ENCODE measurements around the gene PPP1R7.

The PPP1R7 gene

GRCh38 chr2:241161646-241162281 is 11.5 kb downstream of the PPP1R7 start:
- TF ChIP-seq, protein P1, sequence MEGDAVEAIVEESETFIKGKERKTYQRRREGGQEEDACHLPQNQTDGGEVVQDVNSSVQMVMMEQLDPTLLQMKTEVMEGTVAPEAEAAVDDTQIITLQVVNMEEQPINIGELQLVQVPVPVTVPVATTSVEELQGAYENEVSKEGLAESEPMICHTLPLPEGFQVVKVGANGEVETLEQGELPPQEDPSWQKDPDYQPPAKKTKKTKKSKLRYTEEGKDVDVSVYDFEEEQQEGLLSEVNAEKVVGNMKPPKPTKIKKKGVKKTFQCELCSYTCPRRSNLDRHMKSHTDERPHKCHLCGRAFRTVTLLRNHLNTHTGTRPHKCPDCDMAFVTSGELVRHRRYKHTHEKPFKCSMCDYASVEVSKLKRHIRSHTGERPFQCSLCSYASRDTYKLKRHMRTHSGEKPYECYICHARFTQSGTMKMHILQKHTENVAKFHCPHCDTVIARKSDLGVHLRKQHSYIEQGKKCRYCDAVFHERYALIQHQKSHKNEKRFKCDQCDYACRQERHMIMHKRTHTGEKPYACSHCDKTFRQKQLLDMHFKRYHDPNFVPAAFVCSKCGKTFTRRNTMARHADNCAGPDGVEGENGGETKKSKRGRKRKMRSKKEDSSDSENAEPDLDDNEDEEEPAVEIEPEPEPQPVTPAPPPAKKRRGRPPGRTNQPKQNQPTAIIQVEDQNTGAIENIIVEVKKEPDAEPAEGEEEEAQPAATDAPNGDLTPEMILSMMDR (IDR thresholded peaks at IDR 0.05) = no peak

DNA sequence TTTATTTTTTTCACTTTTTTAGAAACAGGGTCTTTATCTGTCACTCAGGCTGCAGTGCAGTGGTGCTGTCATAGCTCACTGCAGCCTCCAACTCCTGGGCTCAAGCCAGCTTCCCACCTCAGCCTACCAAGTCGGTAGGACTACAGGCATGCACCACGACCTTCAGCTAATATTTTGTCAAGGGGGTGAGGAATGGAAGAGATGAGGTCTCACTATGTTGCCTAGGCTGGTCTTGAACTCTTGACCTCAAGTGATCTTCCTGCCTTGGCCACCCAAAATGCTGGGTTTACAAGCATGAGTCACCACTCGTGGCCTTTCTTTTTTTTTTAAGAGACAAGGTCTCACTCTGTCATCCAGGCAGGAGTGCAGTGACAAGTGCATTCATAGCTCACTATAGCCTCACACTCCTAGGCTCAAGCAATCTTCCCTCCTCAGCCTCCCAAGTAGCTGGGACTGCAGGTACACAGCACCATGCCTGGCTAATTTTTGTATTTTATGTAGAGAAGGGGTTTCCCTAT is 13.4 kb downstream of the PPP1R7 start:
- TF ChIP-seq, protein P1 (IDR thresholded peaks at IDR 0.05) = no peak

DNA sequence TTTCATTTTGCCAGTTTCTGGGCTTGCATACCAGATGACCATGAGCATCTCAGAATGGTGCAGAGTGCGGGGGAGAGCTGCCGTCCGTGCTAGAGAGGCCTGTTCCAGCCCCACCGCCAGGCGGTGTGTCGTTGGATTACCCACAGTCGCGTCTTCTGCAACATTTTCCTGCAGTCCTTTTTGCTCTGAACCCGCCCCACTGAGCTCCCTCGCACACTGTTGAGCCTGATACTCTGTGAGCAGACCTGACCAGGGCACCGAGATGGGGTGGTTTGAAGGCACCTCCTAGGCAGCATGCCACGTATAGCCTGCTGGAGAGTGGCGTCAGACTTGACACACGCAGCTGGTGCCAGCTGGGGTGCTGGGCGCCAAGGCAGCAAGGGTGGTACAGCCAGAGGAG is 18.1 kb downstream of the PPP1R7 start:
- TF ChIP-seq, protein P1 (IDR thresholded peaks at IDR 0.05) = no peak

- TF ChIP-seq, protein P1 (IDR thresholded peaks at IDR 0.05) = no peak
Observed at GRCh38 chr2:241173557-241173956, 23.3 kb downstream of the PPP1R7 start.

- TF ChIP-seq, protein P1 (IDR thresholded peaks at IDR 0.05) = no peak
Observed at GRCh38 chr2:241177526-241178334, 27.5 kb downstream of the PPP1R7 start.

- TF ChIP-seq, protein P1 (IDR thresholded peaks at IDR 0.05) = no peak
Observed at GRCh38 chr2:241178961-241179360, 28.7 kb downstream of the PPP1R7 start.

DNA sequence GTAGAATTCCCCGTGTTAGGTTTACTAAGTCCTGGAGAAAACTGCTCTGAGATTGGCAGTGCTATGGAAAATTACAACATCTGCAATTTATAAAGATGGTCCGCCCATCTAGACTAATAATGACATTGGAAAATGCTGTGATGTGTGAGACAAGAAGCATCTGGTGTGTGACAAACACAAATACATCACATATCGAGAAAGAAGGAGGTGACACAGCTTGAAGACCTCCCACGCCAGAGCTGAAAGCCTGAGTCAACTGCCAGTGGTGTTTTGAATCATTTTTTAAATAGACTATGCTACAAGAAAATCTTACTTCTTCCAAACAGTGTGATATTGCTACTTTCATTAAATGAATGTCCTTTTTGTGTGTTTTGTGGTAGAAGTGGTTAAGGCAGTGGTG is 29.6 kb downstream of the PPP1R7 start:
- TF ChIP-seq, protein P1 (IDR thresholded peaks at IDR 0.05) = no peak
